PFSK-1 (cell line): ENCODE data around the gene EPS15.

Source experiments
- FOXP2 ChIP-seq: optimal IDR thresholded peaks from 2 replicates; pipeline ENCODE3; 2011; ENCODE audit warnings: borderline replicate concordance, control low read depth, inconsistent platforms; ENCODE audit not compliant: insufficient read depth; ENCODE audit errors: extremely low read length, extremely low read depth
- POLR2AphosphoS5 ChIP-seq: IDR thresholded peaks from 2 replicates; pipeline ENCODE4 v1.6.1; 2012; ENCODE audit warnings: low read depth, mild to moderate bottlenecking, control low read depth, low read length, moderate library complexity
- SIN3A ChIP-seq: IDR thresholded peaks from 2 replicates; pipeline ENCODE4 v1.6.1; 2012; ENCODE audit warnings: mild to moderate bottlenecking, low read length, moderate library complexity, borderline replicate concordance; ENCODE audit not compliant: insufficient read depth
- TAF1 ChIP-seq: IDR thresholded peaks from 2 replicates; pipeline ENCODE4 v1.6.1; 2012; ENCODE audit warnings: low read length, control low read depth, borderline replicate concordance; ENCODE audit not compliant: insufficient read depth
- TF ChIP-seq, protein P1 (sequence below), 2 experiments: IDR thresholded peaks; 2 replicates each; pipeline versions ENCODE4 v1.6.1 to v1.8.0; 2011 to 2012; ENCODE audit warnings: low read depth in 2 of 2, low read length in 2 of 2, control low read depth in 1 of 2, inconsistent platforms in 1 of 2, mild to moderate bottlenecking in 1 of 2, moderate library complexity in 1 of 2; ENCODE audit not compliant: insufficient read depth in 1 of 2

The EPS15 gene

DNA sequence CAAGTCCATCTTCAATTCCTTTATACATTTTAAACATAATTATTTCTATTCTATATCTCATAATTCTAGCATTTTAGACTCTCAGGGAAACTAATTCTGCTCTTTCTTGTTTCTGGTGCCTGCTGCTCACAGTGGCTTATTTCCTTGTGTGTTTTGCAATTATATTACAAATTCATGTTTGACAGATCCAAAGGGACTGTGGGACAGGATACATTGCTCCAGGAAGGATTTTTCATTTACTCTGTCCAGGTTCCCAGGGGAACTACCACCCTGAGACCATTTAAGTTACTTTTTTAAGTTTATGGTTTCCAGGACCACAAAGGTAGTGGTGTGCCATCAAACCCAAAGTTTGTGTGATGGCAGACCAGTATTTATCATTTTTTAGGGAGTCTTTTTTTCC lies 195.3 kb downstream of the EPS15 start:
- TF ChIP-seq, protein P1, sequence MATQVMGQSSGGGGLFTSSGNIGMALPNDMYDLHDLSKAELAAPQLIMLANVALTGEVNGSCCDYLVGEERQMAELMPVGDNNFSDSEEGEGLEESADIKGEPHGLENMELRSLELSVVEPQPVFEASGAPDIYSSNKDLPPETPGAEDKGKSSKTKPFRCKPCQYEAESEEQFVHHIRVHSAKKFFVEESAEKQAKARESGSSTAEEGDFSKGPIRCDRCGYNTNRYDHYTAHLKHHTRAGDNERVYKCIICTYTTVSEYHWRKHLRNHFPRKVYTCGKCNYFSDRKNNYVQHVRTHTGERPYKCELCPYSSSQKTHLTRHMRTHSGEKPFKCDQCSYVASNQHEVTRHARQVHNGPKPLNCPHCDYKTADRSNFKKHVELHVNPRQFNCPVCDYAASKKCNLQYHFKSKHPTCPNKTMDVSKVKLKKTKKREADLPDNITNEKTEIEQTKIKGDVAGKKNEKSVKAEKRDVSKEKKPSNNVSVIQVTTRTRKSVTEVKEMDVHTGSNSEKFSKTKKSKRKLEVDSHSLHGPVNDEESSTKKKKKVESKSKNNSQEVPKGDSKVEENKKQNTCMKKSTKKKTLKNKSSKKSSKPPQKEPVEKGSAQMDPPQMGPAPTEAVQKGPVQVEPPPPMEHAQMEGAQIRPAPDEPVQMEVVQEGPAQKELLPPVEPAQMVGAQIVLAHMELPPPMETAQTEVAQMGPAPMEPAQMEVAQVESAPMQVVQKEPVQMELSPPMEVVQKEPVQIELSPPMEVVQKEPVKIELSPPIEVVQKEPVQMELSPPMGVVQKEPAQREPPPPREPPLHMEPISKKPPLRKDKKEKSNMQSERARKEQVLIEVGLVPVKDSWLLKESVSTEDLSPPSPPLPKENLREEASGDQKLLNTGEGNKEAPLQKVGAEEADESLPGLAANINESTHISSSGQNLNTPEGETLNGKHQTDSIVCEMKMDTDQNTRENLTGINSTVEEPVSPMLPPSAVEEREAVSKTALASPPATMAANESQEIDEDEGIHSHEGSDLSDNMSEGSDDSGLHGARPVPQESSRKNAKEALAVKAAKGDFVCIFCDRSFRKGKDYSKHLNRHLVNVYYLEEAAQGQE (IDR thresholded peaks at IDR 0.05; ENCODE audit: insufficient read depth in 1 of 2, low read depth in 2 of 2, low read length in 2 of 2): no peak
- TF ChIP-seq TAF1: no peak
- TF ChIP-seq POLR2AphosphoS5: no peak
- no peak for TF ChIP-seq SIN3A
- no peak for TF ChIP-seq FOXP2

DNA sequence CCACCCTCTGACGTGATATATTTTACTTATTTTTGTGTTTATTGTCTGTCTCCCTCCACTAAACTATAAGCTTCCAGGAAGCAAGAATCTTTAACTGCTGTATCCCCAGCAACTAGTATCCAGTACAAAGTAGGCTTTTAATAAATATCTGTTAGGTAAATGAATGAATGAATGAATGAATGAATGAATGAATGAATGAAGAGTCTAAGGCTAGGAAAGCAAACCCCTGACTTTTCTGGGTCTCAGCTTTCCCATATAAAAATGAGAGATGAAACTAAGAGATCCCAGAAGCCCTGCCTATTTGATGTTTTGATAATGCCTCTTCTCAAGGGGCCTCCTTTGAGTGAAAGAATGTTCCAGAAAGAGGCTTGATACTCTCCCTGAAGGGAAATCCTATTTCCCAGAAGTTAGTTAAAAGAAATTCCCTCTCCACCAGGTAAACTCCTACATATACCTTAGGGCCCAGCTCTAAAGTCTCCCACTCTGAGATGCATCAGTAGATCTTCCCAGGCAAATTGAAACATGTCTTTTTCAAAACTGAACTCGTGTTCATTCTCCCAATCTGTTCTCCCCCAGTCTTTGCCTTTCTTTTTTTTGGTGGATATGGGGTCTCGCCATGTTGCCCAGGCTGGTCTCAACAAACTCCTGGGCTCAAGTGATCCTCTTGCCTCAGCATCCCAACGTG lies 196.5 kb downstream of the EPS15 start:
- no peak for TF ChIP-seq FOXP2
- TF ChIP-seq TAF1: no peak
- TF ChIP-seq SIN3A: no peak
- no peak for TF ChIP-seq POLR2AphosphoS5

DNA sequence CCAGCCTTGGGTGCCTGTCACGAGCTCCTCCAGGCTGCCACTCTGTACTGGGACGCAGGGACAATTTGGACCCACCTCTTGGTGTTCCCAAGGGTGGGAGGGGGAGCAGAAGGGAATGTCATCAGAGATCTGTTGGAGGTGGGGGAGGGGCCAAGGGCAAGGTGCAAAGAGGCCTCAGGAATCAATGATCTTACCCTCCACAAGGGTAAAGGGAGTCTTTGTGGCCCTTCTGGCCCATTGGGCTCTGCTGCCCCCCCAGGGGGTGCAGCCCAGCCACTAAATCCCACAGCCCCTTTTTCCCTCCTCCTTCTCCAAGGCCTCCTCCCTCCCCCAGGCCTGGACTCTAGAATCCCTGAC lies 197.2 kb downstream of the EPS15 start:
- TF ChIP-seq POLR2AphosphoS5 (no peak), SIN3A (no peak), TAF1 (no peak)
- TF ChIP-seq, protein P1 (IDR thresholded peaks at IDR 0.05; ENCODE audit: insufficient read depth in 1 of 2, low read depth in 2 of 2, low read length in 2 of 2): no peak

DNA sequence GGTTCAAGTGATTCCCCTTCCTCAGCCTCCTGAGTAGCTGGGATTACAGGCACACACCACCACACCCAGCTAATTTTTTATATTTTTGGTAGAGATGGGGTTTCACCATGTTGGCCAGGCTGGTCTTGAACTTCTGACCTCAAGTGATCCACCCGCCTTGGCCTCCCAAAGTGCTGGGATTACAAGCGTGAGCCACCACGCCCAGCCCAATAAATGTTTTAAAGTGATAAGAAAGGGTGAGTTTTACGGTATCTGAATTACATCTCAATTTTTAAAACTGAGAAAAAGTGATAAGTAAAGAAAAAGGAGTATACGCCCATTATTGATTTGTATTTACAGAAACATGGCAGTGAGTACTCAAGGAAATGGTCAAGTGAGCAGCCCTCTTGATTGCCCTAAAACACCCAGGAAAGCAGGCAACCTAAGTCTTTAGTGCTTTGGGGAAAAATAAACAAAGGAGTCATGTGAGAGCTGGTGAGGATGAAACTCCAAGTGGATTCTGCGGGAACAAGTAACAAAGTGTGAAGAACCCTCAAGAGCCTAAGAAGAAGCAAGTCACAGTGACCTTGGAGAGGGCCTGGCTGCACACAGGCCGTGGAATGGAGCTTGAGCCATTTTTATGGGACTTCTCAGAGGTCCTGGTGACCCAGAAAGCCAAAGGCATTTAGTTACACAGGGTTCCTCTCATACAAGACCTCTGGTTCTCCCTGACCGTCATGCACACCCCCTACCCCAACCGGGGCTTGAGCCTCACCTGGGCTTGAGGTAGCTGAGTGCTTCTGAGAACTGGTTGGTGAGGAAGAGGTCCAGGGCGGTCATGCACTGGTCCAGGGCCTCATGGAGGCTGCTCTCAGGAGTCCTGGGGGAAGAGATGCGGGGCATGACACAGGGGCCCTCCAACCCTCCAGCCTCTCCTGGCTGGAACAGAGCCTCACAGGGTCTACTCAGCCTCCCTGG lies 197.8 kb downstream of the EPS15 start:
- TF ChIP-seq POLR2AphosphoS5: no peak
- no peak for TF ChIP-seq TAF1
- TF ChIP-seq, protein P1 (IDR thresholded peaks at IDR 0.05; ENCODE audit: insufficient read depth in 1 of 2, low read depth in 2 of 2, low read length in 2 of 2): no peak
- no peak for TF ChIP-seq FOXP2
- no peak for TF ChIP-seq SIN3A

DNA sequence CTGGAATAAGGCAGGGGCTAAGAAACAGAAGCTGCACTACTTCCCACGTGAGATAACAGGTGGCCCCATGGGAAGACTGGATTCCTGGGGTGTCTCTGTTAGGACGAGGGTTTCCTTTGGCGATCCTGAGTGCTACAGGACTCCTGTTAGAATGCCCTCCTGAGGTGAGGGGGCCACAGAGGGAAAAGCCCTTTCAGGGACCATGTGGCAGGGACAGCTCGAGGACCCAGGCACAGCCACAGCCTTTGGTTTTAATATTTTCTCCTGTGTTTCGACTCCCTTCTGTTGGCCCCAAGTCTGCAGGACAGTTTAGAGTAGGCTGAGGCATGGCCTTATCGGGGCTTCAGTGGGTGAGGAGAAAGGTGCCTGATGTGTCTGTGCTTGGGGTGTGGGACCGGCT lies 201.3 kb downstream of the EPS15 start:
- no peak for TF ChIP-seq SIN3A
- no peak for TF ChIP-seq POLR2AphosphoS5
- no peak for TF ChIP-seq FOXP2
- no peak for TF ChIP-seq TAF1
- TF ChIP-seq, protein P1 (IDR thresholded peaks at IDR 0.05; ENCODE audit: insufficient read depth in 1 of 2, low read depth in 2 of 2, low read length in 2 of 2): no peak
